MM.1S (cell line): Measurements from ENCODE around the gene BAK1.

Experiments used
- CTCF ChIP-seq: fragments of 300-600 bp; sonication (generic); IDR thresholded peaks from 2 replicates; pipeline ENCODE4 v1.5.1; 2016; ENCODE audit warnings: antibody characterized with exemption, low read length, mixed read lengths
- EZH2 ChIP-seq: fragments of 300-600 bp; sonication (generic); optimal IDR thresholded peaks from 2 replicates; pipeline ENCODE3; 2017; ENCODE audit warnings: low read depth, mild to moderate bottlenecking, antibody characterized with exemption, low read length, mixed read lengths

- TF ChIP-seq CTCF: no peak
- no peak for TF ChIP-seq EZH2
Measured at GRCh38 chr6:33534702-33535101, 45.4 kb downstream of the BAK1 start.
